GM21619 (cell line): ENCODE results near the gene WDR33.

Source experiments
- ATAC-seq: cut with Tn5 transposase; IDR thresholded peaks from one replicate; pipeline ENCODE4 v1.9.1; 2021; ENCODE audit not compliant: unreplicated experiment

Gene WDR33

GRCh38 chr2:127769587-127769986 lies 41.4 kb downstream of the WDR33 start:
- ATAC-seq: no peak

DNA sequence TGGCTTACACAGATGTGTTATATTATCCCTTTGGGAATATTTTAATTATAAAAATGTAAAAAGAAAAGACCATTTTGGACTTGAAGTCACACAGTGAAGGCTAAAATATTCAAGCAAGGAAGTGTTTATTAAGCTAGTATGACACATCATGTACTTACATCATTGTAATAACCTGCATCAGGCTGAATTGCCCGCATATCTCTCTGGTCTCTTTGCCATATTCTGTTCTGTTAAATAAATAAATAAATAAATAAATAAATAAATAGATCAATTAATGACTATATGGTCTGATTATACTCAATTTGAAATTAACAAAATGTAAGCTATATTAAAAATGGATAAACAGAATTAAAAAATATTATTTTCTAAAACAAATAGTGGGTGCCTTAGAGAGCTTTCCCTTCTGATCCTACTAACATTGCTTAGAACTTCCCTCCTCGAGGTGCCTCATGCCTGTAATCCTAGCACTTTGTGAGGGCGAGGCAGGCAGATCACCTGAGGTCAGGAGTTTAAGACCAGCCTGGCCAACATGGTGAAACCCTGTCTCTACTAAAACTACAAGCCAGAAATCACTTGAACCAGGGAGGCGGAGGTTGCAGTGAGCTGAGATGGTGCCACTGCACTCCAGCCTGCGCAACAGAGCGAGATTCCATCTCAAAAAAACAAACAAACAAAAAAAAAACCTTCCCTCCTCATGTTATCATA lies 42.0 kb downstream of the WDR33 start:
- no peak for ATAC-seq

- no peak for ATAC-seq
These were observed 47.2 kb downstream of the WDR33 start for GRCh38 chr2:127763776-127764175.

DNA sequence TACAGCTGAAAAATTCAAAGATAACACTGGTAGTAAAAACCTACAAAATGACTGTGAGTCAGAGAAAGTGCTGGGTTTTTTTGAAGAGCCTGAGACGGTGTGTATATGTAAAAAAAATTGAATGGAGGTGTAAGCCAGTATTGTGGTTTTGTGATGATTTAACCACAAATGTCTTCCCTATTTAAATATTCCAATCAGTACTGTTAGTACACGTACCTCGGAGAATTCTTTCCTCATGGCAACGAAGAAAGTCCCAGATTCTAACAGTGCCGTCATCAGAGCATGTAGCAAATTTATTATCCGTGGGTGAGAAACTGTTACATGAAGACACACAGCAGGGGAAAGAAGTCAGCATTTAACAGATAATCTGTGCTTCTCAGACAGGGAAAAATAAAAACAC lies 48.1 kb downstream of the WDR33 start:
- ATAC-seq: no peak

- no peak for ATAC-seq
These were observed 48.5 kb downstream of the WDR33 start for GRCh38 chr2:127762441-127762840.

GRCh38 chr2:127759931-127760330 lies 51.0 kb downstream of the WDR33 start:
- ATAC-seq: no peak

- ATAC-seq: no peak
These were observed 56.8 kb downstream of the WDR33 start for GRCh38 chr2:127754186-127754585.

DNA sequence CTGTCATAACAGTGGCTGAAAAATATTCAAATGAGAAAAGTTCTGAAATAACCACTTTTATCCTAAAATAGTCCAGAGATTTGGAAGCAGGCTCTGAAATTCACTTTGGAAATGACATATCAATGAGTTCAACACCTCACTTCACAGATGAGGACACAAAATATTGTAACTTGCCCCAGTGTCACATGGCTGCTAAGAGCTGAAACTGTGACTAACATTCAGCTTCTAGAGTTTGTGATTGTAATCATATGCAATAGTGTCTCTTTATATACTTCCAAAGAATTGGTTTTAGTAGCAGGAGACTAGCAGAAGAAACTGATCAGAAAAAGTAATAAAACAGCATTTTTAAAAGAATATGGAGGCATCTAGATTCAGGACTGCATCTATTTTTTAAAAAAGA lies 57.6 kb downstream of the WDR33 start:
- no peak for ATAC-seq

DNA sequence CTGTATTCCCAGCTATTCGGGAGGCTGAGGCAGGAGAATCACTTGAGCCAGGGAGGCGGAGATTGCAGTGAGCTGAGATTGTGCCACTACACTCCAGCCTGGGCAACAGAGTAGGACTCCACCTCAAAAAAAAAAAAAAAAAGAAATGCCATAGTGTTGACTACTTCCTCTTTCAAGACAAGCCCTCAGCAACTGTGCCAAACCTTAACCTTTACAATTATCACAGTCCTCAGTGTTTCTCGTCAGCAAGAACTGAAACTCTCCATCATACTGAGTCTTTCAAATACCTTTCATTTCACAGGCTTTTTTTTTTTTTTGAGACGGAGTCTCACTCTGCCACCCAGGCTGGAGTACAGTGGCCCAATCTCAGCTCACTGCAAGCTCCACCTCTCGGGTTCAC lies 61.4 kb downstream of the WDR33 start:
- ATAC-seq: peak; percentile 97

- no peak for ATAC-seq
These were observed 63.4 kb downstream of the WDR33 start for GRCh38 chr2:127747621-127748020.

- no peak for ATAC-seq
These were observed 67.4 kb downstream of the WDR33 start for GRCh38 chr2:127743477-127744026.

DNA sequence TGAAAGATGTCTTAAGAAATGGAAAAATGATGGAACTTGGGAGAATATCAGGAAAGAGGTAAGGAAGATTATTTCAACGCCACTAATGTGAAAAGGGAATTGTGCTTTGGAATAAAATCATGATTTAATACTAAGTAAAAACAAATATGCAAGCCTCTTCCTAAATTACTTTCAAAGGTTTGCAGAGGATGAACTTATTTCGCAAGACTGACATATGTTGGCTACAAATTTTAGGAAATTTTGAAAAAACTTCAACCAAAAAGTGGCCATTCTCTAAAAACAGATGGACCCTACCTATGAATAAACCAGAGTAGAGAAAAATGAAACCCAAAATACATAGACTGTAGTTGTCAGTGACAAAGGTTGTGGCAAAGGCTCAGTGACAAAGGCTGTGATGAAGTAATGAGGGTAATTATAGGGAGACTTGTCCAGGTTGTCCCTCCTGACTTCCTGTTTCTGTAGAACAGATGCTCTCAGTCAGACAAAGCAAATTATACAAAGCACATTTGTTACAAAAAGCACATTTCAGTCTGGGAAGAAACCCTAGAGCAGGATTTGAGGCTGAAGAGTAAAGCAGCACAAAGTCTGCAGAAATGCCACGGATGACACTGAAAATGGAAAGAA lies 70.2 kb downstream of the WDR33 start:
- no peak for ATAC-seq

DNA sequence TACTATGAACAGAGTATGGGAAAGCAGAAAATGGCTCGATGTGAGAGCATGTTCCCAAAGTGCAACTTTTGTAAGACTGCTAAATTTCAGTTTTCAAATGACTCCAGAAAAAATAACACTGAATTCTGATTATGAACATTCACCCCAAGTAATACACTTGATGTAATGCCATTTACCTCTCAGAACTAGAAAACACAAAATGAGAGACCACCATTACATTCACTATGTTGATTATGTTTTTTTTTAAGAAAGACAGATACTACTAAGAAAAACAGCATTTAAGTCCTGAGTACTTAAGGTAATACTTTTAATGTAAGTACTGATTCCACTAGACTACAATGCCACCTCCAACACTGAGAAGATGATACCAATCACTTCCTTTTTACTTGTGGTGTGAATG lies 71.2 kb downstream of the WDR33 start:
- no peak for ATAC-seq

DNA sequence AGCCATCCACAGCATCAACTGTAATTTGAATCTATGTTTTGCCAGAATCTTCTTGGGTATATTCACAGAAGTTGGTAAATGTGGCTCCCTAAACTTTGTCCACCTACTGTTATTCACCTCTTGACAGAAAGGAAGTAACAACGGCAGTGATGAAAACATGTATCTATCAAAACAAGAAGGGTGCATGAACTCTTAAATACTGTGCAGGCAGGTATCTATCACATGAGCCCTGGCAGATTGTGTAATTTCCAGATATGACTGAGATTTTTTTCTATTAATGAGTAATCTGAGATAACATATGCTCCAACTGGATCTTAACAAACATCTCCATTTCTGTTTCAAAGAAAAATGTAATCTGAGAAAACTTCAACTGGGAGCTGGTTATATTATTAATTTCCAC lies 73.1 kb downstream of the WDR33 start:
- ATAC-seq: no peak

DNA sequence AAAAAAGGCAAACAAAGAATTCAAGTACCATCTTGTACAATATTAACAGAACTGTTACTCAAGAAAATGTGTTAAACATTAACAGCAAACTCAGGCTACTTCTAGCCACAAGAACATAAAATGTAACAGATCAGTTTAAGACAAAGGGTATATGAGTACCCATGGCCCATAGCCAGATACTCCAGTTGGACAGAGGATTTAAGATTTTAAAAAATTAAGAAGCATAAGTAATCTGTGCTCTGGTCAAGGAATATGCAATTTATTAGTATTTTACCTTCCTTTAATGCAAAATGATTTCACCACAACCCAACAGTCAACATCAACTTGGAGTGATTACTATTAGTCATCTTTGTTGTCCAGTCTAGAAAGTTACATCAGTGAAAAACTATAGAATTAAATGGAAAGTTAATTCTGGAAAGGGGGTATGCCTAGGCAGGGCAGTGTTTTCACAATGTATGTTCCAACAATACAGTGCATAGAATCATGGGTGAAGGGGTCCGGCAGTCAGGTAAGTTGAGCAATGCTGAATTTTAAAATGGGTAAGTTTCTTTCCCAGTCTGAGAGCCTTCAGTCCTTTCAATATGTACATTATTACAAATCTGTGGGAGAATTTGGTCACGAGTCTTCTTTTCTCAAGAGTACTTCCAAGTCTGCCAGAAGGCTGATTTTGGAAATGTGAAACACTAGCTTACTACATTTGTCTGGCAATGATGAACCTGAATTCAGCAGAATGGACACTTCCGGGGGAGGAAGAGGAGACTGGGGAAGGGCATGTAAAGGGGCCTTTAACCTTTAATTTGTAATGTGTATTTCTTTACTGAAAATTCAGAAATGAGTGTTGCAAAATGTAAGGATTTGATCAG lies 75.2 kb downstream of the WDR33 start:
- ATAC-seq: peak; percentile 77

DNA sequence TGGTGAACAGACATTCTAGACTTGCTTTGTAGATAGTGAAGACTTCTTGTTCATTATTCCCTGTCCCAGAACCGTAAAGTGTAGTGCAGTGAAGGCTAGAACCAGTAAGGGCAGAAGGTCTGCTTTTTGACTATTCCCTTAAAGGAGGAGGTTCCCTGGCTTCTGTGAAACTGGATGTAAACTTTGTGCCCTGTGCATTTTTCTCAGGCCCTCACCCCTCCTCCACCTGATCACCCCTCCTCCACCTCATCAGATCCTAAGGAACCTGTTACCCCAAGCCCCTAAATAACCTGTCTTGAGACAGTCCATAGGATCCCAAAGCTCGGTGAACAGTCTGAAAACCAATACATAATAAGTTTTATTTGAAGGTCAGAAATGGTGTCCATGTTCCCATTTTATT lies 75.9 kb downstream of the WDR33 start:
- ATAC-seq: no peak

GRCh38 chr2:127733816-127734537 lies 77.0 kb downstream of the WDR33 start:
- no peak for ATAC-seq

GRCh38 chr2:127733113-127733815 lies 77.7 kb downstream of the WDR33 start:
- no peak for ATAC-seq

DNA sequence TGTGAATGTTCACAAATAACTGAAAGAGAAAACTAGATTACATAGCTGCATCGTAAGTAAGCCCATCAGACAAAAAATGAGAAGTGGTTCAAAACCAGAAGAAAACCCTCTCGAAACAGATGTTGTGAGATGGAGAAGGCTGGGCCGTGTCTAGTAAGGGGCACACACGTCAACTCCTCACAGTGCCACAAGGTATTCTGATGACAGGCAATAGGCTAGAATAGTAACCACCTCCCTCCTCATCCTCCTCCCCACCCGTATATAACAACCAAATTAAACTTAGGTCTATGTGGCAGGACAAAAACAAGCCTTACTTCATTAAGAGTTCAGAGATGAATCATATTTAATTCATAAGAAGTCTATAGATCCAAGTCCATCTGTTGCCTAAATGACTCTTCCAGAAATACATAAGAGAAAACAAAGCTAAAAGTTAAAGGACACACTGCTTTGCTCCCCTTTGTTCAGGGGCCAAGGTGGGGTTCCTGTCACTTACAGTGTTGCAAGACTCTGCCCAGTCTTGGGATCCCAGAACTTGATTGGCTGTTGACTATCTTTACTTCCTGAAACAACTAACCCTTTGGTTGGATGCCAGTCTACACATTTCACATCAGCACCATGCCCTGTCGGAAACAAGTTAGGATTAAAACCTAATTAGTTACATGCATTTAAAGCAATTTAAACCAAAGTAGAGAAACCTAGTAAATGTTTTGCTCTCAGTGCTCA lies 84.7 kb downstream of the WDR33 start:
- ATAC-seq: no peak

DNA sequence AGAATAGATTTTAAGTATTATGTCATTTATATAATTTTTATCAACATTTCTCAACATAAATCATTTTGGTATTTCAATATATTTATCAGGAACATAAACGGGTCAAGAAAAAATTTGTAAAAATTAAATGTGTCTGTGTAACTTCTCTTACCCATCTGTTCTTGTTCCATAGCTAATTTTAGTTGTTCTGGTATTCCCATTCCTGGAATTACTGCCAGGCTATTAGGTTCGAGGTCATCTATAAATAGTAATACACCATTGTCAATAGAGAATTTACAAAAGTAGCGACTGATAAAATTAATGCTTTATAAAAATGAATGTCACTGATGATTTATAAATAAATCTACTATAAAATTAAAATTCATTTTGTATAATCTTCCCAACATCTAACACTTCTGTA lies 88.2 kb downstream of the WDR33 start:
- ATAC-seq: no peak
